ENCODE results near the gene CPO. TPM values are rescaled to one million over a fixed set of nuclear protein-coding genes. Genes with fewer than 3 reads are reported as not detected.

The CPO gene
- total RNA-seq, 1 experiment from 2014 or later: 0.32 TPM

GRCh38 chr2:206918263-206918662 lies 21.1 kb upstream of the CPO start (continued):
- TF ChIP-seq CBX3 (IDR thresholded peaks at IDR 0.05; ENCODE audit: low read depth): no peak

GRCh38 chr2:206920310-206920709 lies 19.0 kb upstream of the CPO start:
- Histone ChIP-seq H3K4me1 (ENCODE audit: control insufficient read depth in 1 of 2, insufficient read depth in 2 of 2, low read length in 2 of 2) (peaks cover 0 to 7% of the 10 kb centered on the region in 2 experiments; a peak in 2 of 4 replicates), H4K20me1 (ENCODE audit: insufficient read depth) (no peaks in the 10 kb centered on the region), H3K27me3 (ENCODE audit: insufficient read depth, low read length) (no peaks in the 10 kb centered on the region), H3K27ac (ENCODE audit: low read depth, low read length) (no peak overlapping the region), H2AFZ (ENCODE audit: low read depth, low read length, poor library complexity, severe bottlenecking) (no peak overlapping the region), H3K9ac (ENCODE audit: low read length) (no peak overlapping the region), H3K4me2 (ENCODE audit: low read length) (no peak overlapping the region), H3K9me2 (ENCODE audit: insufficient read depth) (no peaks in the 10 kb centered on the region), H3K9me3 (ENCODE audit: control insufficient read depth in 1 of 2, insufficient read depth in 1 of 2, low read depth in 1 of 2, low read length in 2 of 2) (no peaks in the 10 kb centered on the region), H3K36me3 (ENCODE audit: control insufficient read depth in 1 of 2, insufficient read depth in 2 of 2, low read length in 2 of 2) (no peaks in the 10 kb centered on the region), H3K79me2 (ENCODE audit: insufficient read depth, low read length) (no peaks in the 10 kb centered on the region), H3K4me3 (replicated peaks in 1 of 2; ENCODE audit: low read depth in 1 of 2, low read length in 2 of 2) (no peak overlapping the region)
- ATAC-seq (no peak), DNase-seq (ENCODE audit: low read depth, low spot score) (no peak)
- ChIA-PET POLR2A (no interaction called here), CTCF (no interaction called here), RAD21 (ENCODE audit: low non-redundant PET in 1 of 2, low total read pairs in 2 of 2, uncharacterized antibody in 2 of 2, unreplicated experiment in 2 of 2) (no interaction called here)
- TF ChIP-seq POLR2A (IDR thresholded peaks at IDR 0.05; ENCODE audit: borderline replicate concordance, extremely low read depth, insufficient read depth, insufficient read length) (no peak), ATF3 (IDR thresholded peaks at IDR 0.05) (no peak), SP1 (IDR thresholded peaks at IDR 0.05; ENCODE audit: low read depth) (no peak), CEBPB (IDR thresholded peaks at IDR 0.05; ENCODE audit: low read depth) (no peak), JUND (IDR thresholded peaks at IDR 0.05) (no peak), YY1 (IDR thresholded peaks at IDR 0.05; ENCODE audit: extremely low read depth, insufficient replicate concordance, low read depth, low read length) (no peak), SRF (IDR thresholded peaks at IDR 0.05; ENCODE audit: low read depth) (no peak), ELF1 (IDR thresholded peaks at IDR 0.05; ENCODE audit: borderline replicate concordance, low read depth) (no peak), EZH2phosphoT487 (IDR thresholded peaks at IDR 0.05; ENCODE audit: borderline replicate concordance) (no peak), CTCF (IDR thresholded peaks at IDR 0.05 in 2 of 3, conservative IDR thresholded peaks at IDR 0.05 in 1 of 3; ENCODE audit: borderline replicate concordance in 1 of 3, insufficient read depth in 1 of 3, low read depth in 2 of 3, low read length in 2 of 3) (no peak), TCF7L2 (IDR thresholded peaks at IDR 0.05; ENCODE audit: borderline replicate concordance, extremely low read depth, insufficient read depth, insufficient read length) (no peak)
- TF ChIP-seq, protein P1, sequence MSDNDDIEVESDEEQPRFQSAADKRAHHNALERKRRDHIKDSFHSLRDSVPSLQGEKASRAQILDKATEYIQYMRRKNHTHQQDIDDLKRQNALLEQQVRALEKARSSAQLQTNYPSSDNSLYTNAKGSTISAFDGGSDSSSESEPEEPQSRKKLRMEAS (IDR thresholded peaks at IDR 0.05): no peak
- TF ChIP-seq, protein P2, sequence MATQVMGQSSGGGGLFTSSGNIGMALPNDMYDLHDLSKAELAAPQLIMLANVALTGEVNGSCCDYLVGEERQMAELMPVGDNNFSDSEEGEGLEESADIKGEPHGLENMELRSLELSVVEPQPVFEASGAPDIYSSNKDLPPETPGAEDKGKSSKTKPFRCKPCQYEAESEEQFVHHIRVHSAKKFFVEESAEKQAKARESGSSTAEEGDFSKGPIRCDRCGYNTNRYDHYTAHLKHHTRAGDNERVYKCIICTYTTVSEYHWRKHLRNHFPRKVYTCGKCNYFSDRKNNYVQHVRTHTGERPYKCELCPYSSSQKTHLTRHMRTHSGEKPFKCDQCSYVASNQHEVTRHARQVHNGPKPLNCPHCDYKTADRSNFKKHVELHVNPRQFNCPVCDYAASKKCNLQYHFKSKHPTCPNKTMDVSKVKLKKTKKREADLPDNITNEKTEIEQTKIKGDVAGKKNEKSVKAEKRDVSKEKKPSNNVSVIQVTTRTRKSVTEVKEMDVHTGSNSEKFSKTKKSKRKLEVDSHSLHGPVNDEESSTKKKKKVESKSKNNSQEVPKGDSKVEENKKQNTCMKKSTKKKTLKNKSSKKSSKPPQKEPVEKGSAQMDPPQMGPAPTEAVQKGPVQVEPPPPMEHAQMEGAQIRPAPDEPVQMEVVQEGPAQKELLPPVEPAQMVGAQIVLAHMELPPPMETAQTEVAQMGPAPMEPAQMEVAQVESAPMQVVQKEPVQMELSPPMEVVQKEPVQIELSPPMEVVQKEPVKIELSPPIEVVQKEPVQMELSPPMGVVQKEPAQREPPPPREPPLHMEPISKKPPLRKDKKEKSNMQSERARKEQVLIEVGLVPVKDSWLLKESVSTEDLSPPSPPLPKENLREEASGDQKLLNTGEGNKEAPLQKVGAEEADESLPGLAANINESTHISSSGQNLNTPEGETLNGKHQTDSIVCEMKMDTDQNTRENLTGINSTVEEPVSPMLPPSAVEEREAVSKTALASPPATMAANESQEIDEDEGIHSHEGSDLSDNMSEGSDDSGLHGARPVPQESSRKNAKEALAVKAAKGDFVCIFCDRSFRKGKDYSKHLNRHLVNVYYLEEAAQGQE (IDR thresholded peaks at IDR 0.05; ENCODE audit: low read depth): no peak
- BruUV-seq (replicated peaks): no TSS peak
- intact Hi-C loops (cut with micrococcal nuclease): no loop called here

All from HCT116 (cell line).